ENCODE data around the gene EXOC6B.

Gene EXOC6B

GRCh38 chr2:72696559-72696958 is 129.3 kb downstream of the EXOC6B start:
- H3K27ac Mint-ChIP-seq = no peak overlapping the region
- no peaks in the 10 kb centered on the region for H3K27me3 Mint-ChIP-seq
- DNase-seq = no peak
- no peaks in the 10 kb centered on the region for H3K9me3 Mint-ChIP-seq
- no peak overlapping the region for H3K4me3 Mint-ChIP-seq
- ATAC-seq = no peak
- H3K4me1 Mint-ChIP-seq = no peaks in the 10 kb centered on the region

DNA sequence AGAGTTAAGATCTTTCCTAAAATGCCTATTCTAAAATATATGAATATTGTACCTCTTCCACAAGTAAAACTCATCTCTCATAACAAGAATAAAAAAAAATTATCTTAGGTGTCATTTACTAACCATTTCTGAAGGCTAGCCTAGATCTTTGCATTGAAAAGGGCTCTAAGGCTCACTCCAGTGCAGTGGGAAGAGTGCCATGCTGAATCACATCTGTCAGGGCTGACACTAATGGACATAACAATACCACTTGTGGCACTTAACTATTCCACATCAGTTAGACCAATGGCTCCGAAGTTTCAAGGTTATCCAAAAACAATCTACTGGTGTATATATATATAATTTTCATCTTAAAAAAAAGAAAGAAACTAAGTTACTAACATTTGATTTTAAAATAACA is 130.2 kb downstream of the EXOC6B start:
- no peaks in the 10 kb centered on the region for H3K4me1 Mint-ChIP-seq

GRCh38 chr2:72694715-72695496 is 130.9 kb downstream of the EXOC6B start:
- H3K27me3 Mint-ChIP-seq = no peaks in the 10 kb centered on the region
- no peak for DNase-seq
- no peak overlapping the region for H3K4me3 Mint-ChIP-seq
- H3K27ac Mint-ChIP-seq = no peak overlapping the region
- H3K9me3 Mint-ChIP-seq = no peaks in the 10 kb centered on the region
- ATAC-seq = no peak
- no peaks in the 10 kb centered on the region for H3K4me1 Mint-ChIP-seq

More for the DNA sequence above, 130.2 kb downstream of the EXOC6B start:
- ATAC-seq (no peak), DNase-seq (no peak)
- Mint-ChIP-seq H3K27ac (peak overlapping the region in 1 of 2 donors; percentile 80), H3K27me3 (no peaks in the 10 kb centered on the region), H3K4me3 (no peak overlapping the region), H3K9me3 (no peaks in the 10 kb centered on the region)

DNA sequence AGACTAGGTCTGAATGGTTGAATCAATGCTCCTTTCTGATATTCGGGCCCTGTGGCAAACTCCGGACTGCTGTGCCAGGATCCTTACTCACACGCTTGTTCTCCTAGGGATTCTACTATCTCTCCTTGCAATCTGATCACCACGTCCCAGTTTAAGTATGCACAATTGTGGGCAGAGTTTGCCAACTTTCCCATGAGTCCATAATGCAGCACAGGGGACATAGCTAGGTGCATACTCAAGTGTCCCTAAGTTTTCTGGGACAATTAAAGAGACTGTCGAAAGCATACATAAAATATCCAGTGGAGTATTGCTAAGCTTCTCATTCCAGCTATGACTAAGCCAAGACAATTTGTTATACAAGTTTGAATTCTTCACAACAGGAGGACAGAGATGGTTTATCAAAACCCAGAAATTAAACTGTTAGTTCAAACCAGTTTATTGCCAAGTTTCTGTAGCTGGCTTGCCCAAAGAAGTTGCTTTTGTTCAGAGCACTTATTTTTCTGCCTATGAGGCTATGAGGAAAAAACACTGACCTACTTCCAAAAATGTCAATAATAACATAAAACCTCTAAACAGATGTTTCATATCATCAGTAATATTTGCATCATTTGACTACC is 136.1 kb downstream of the EXOC6B start:
- H3K9me3 Mint-ChIP-seq = no peaks in the 10 kb centered on the region
- H3K4me3 Mint-ChIP-seq = no peak overlapping the region
- no peak overlapping the region for H3K27ac Mint-ChIP-seq
- ATAC-seq = no peak
- H3K4me1 Mint-ChIP-seq = no peaks in the 10 kb centered on the region
- no peak for DNase-seq
- H3K27me3 Mint-ChIP-seq = no peaks in the 10 kb centered on the region

- Mint-ChIP-seq H3K4me3 (no peak overlapping the region), H3K27ac (no peak overlapping the region), H3K9me3 (no peaks in the 10 kb centered on the region), H3K27me3 (no peaks in the 10 kb centered on the region), H3K4me1 (no peaks in the 10 kb centered on the region)
- ATAC-seq (no peak), DNase-seq (no peak)
These were observed 140.1 kb downstream of the EXOC6B start for GRCh38 chr2:72685638-72686213.

DNA sequence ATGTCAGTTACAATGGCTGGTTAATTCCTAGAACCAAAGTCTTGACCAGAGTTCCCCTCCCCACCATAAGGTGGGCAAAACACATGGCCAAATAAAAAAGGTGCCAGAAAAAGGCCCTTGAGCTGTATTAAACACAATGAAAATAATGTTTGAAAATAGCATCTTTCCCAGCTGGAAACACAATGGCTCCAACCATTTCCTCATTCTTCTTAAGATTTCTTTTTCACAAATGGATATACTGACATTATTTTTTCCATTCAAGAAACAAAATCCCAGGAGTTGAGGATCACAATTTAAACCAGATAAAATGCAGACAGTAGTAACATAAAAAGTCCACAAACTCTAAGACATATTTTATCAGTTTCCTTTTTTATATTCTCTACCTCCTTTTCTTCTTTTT is 143.8 kb downstream of the EXOC6B start:
- Mint-ChIP-seq H3K27ac (peak overlapping the region in 1 of 2 donors; percentile 48), H3K9me3 (no peaks in the 10 kb centered on the region), H3K4me1 (no peaks in the 10 kb centered on the region), H3K27me3 (no peaks in the 10 kb centered on the region), H3K4me3 (no peak overlapping the region)
- DNase-seq (no peak), ATAC-seq (no peak)

- ATAC-seq (no peak), DNase-seq (no peak)
- Mint-ChIP-seq H3K27ac (peak overlapping the region; percentile 3 to 79), H3K4me1 (no peaks in the 10 kb centered on the region), H3K9me3 (no peaks in the 10 kb centered on the region), H3K4me3 (no peak overlapping the region), H3K27me3 (no peaks in the 10 kb centered on the region)
These were observed 144.5 kb downstream of the EXOC6B start for GRCh38 chr2:72681016-72681995.

GRCh38 chr2:72678024-72678423 is 147.8 kb downstream of the EXOC6B start:
- no peak overlapping the region for H3K27ac Mint-ChIP-seq
- ATAC-seq (no peak), DNase-seq (no peak)
- H3K4me3 Mint-ChIP-seq = no peak overlapping the region
- no peaks in the 10 kb centered on the region for H3K27me3 Mint-ChIP-seq
- no peaks in the 10 kb centered on the region for H3K4me1 Mint-ChIP-seq
- no peaks in the 10 kb centered on the region for H3K9me3 Mint-ChIP-seq

DNA sequence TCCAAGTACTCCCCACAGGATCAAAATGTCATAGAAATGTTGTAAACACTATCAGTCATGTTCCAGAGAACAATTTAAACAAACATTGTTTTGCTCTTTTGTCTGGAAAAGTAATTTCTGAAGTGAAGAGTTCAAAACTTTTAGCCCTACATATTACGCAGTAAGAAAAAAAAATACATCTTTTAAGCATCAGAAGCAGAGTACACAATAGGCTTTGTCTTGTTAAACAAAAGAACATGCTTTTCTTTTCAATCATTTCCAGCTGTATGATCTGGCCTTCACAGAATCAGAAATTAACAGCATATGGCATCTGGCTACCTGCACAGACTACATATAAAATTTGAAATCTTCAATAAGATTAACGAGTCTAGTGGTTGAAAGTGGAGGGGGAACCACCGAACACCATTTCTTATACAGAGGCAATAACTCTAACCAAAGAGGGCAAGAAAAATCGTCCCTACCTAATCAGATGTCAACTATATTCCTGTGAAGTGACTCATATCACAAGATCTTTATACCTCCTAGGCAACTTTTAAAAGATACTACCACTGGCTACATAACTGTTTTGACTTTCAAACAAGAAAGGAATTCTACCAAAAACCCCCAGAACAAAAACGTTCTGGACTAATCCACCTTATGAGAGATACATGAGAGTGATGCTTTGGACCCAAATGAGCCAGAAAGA is 149.3 kb downstream of the EXOC6B start:
- DNase-seq (no peak), ATAC-seq (no peak)
- Mint-ChIP-seq H3K27ac (no peak overlapping the region), H3K9me3 (peaks cover 0 to 6% of the 10 kb centered on the region in 2 donors), H3K4me1 (no peaks in the 10 kb centered on the region), H3K4me3 (no peak overlapping the region), H3K27me3 (no peaks in the 10 kb centered on the region)

DNA sequence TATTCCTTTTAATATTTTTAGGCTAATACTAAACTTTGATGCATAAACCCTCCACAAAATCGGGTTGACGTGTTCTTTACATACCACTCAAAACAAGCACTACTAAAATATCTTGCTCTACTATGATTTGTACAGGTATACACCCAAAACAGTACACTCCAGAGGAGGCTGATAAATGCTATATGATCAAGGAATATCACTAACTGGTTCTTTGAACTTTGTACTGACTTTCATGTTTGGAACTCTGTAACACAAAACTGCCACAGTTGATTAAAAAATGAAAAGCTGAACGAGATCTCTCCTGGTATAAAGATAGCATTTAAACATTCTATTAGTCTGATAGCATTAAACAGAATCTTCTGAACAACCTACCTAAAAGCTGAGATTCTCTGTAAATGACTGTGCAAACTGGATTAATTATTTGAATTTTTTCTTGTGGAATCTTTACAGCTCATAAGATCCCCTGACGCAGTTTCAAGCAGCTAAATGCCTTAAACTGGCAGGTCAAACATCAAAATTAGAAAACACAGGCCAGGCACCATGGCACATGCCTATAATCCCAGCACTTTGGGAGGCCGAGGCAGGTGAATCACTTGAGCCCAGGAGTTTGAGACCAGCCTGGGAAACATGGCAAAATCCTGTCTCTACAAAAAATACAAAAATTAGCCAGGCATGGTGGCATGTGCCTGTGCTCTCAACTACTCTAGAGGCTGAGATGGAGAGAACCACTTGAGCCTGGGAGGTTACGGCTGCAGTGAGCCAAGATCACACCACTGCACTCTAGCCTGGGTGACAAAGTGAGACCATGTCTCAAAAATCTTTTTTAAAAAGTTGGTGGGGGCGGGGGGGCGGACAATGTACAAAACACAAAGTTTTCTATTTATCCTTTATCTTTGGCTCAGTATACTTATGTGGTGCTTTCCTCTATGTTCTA is 150.6 kb downstream of the EXOC6B start:
- H3K27me3 Mint-ChIP-seq = no peaks in the 10 kb centered on the region
- DNase-seq = no peak
- H3K27ac Mint-ChIP-seq = no peak overlapping the region

GRCh38 chr2:72673279-72673678 is 152.6 kb downstream of the EXOC6B start:
- Mint-ChIP-seq H3K4me3 (no peak overlapping the region), H3K9me3 (peaks cover 10 to 17% of the 10 kb centered on the region in 2 donors), H3K27me3 (no peaks in the 10 kb centered on the region), H3K4me1 (no peaks in the 10 kb centered on the region), H3K27ac (no peak overlapping the region)
- no peak for ATAC-seq
- no peak for DNase-seq

More for the DNA sequence above, 150.6 kb downstream of the EXOC6B start:
- no peaks in the 10 kb centered on the region for H3K4me1 Mint-ChIP-seq
- no peak overlapping the region for H3K4me3 Mint-ChIP-seq
- H3K9me3 Mint-ChIP-seq = peaks cover 6 to 17% of the 10 kb centered on the region in 2 donors
- ATAC-seq = no peak

- H3K27ac Mint-ChIP-seq = no peak overlapping the region
- no peaks in the 10 kb centered on the region for H3K4me1 Mint-ChIP-seq
- DNase-seq = no peak
These were observed 156.7 kb downstream of the EXOC6B start for GRCh38 chr2:72669121-72669520.

GRCh38 chr2:72668647-72669046 is 157.2 kb downstream of the EXOC6B start:
- Mint-ChIP-seq H3K27ac (no peak overlapping the region), H3K4me3 (no peak overlapping the region), H3K4me1 (no peaks in the 10 kb centered on the region), H3K27me3 (no peaks in the 10 kb centered on the region), H3K9me3 (peaks cover 39 to 41% of the 10 kb centered on the region in 2 donors)
- no peak for ATAC-seq
- no peak for DNase-seq

More at GRCh38 chr2:72669121-72669520, 156.7 kb downstream of the EXOC6B start:
- Mint-ChIP-seq H3K9me3 (peaks cover 39 to 41% of the 10 kb centered on the region in 2 donors), H3K4me3 (no peak overlapping the region), H3K27me3 (no peaks in the 10 kb centered on the region)
- no peak for ATAC-seq

GRCh38 chr2:72665448-72665847 is 160.4 kb downstream of the EXOC6B start:
- DNase-seq = no peak
- H3K4me1 Mint-ChIP-seq = no peaks in the 10 kb centered on the region
- no peaks in the 10 kb centered on the region for H3K27me3 Mint-ChIP-seq
- peaks cover 27 to 32% of the 10 kb centered on the region in 2 donors for H3K9me3 Mint-ChIP-seq
- H3K27ac Mint-ChIP-seq = no peak overlapping the region
- H3K4me3 Mint-ChIP-seq = no peak overlapping the region
- ATAC-seq = no peak

All from stimulated activated naive CD8-positive, alpha-beta T cell treated with anti-CD3 and anti-CD28 coated beads, Interleukin-15, amount 100 ng/mL, for 72 hours (primary cell).